ENCODE results near the gene FKBP10. TPM values are rescaled to one million over a fixed set of nuclear protein-coding genes. Genes with fewer than 3 reads are reported as not detected.

Gene FKBP10
- polyA plus RNA-seq (2011; rRNA removed) (109 and 112 TPM in 2 replicates), polyA plus RNA-seq (2017; fragmentation: RNase III; extraction: RNeasy Plus Mini Kit Qiagen cat#74134 plus additional on column Dnase treatment) (109 to 121 TPM (median 119 TPM) in 3 replicates), polyA minus RNA-seq (2011; rRNA and poly(A)+ RNA removed) (95.2 and 115 TPM in 2 replicates)
- 159 and 188 TPM in 2 replicates for polyA plus RNA-seq (2012; cell fraction: cytosol; rRNA removed)
- polyA plus RNA-seq (2012; cell fraction: nucleus; rRNA removed) = 819 and 928 TPM in 2 replicates

GRCh38 chr17:41812381-41813151, at the start of gene FKBP10:
Gene FKBP10, plus strand, starts transcription at chr17:41813004. Its CDS starts 31 bp downstream, at chr17:41813035.
- FAIRE-seq = no peak
- Histone ChIP-seq H3K4me1 (peaks cover 30% of the 10 kb centered on the region), H3K4me3 (peak within 1 kb of the TSS; percentile 79), H3K27ac (peak within 1 kb of the TSS; percentile 96 to 97), H3K9me3 (no peaks in the 10 kb centered on the region), H3K4me2 (peak within 1 kb of the TSS; percentile 97)
- DNase-seq (ENCODE audit: low read depth in 1 of 2, low spot score in 1 of 2) = peak; percentile 88 to 94
- ATAC-seq = peak; percentile 65 to 81
- CTCF ChIA-PET = interaction anchor here (0.7 to 52.0 kb wide), 18 partner anchors 12 to 306 kb away, joined by 3 to 3262 read pairs (median 6); partner anchors contain the start of genes GAST, HAP1 and JUP
- WGBS (ENCODE audit: missing lambda C conversion rate) = 2% methylated on average over 27 of the region's 35 CpGs
- POLR2A ChIA-PET = interaction anchor here (0.6 to 2.8 kb wide), 8 partner anchors 11 to 154 kb away, joined by 3 to 17 read pairs (median 8); partner anchors contain the start of genes EIF1, JUP and KLHL11
- TF ChIP-seq HOXB5 (CRISPR knock-in tag; IDR thresholded peaks at IDR 0.05) = no peak
- TF ChIP-seq CHD2 (IDR thresholded peaks at IDR 0.05; ENCODE audit: low read length, partially characterized antibody) = peak; percentile 67
- TF ChIP-seq E2F6 (IDR thresholded peaks at IDR 0.05; ENCODE audit: borderline replicate concordance, low read depth) = 0 out of 2 replicates have a peak, but pooled peaks have one; percentile 48
- TF ChIP-seq MAX (IDR thresholded peaks at IDR 0.05) = peak; percentile 99
- TF ChIP-seq SMC3 (IDR thresholded peaks at IDR 0.05) = peak; percentile 26; the same call in 1 of the 3 replicates
- 0 out of 2 replicates have a peak, but pooled peaks have one; percentile 48 for TF ChIP-seq KDM1A (IDR thresholded peaks at IDR 0.05; ENCODE audit: low read depth)
- TF ChIP-seq BCL3 (IDR thresholded peaks at IDR 0.05) = 0 out of 3 replicates have a peak, but pooled peaks have one; percentile 43
- no peak for TF ChIP-seq FOSL2 (IDR thresholded peaks at IDR 0.05)
- no peak for TF ChIP-seq FOSL2 (CRISPR knock-in tag; IDR thresholded peaks at IDR 0.05)
- TF ChIP-seq POLR2A (IDR thresholded peaks at IDR 0.05; ENCODE audit: low read length) = peak; percentile 89
- TF ChIP-seq RNF2 (IDR thresholded peaks at IDR 0.05; ENCODE audit: borderline replicate concordance, low read depth) = no peak
- TF ChIP-seq FOXS1 (CRISPR knock-in tag; IDR thresholded peaks at IDR 0.05) = 0 out of 2 replicates have a peak, but pooled peaks have one; percentile 16
- TF ChIP-seq ESRRA (IDR thresholded peaks at IDR 0.05; ENCODE audit: borderline replicate concordance, low read length) = no peak
- peak; percentile 85 for TF ChIP-seq HDAC2 (IDR thresholded peaks at IDR 0.05)
- TF ChIP-seq JUN (IDR thresholded peaks at IDR 0.05) = peak; percentile 39 to 89; a peak in 4 of 5 replicates
- TF ChIP-seq PHF8 (IDR thresholded peaks at IDR 0.05; ENCODE audit: borderline replicate concordance, low read depth) = peak; percentile 62; the same call in 1 of the 2 replicates
- peak; percentile 92 for TF ChIP-seq MYC (IDR thresholded peaks at IDR 0.05; ENCODE audit: borderline replicate concordance, low read length)
- TF ChIP-seq ZC3H11A (IDR thresholded peaks at IDR 0.05) = no peak

- POLR2A ChIA-PET = interaction anchor here (1.7 to 1.8 kb wide), 2 partner anchors 10 to 23 kb away, joined by 4 to 9 read pairs; partner anchors contain the start of gene JUP
- WGBS (ENCODE audit: missing lambda C conversion rate) = 92% methylated on average over 8 of the region's 8 CpGs
- H3K9me3 ChIP-seq = no peaks in the 10 kb centered on the region
- H3K4me1 ChIP-seq = no peaks in the 10 kb centered on the region
- no peak overlapping the region for H3K4me2 ChIP-seq
- CTCF ChIA-PET = interaction anchor here (1.1 to 96.0 kb wide), 3 partner anchors 13 to 67 kb away, joined by 3 to 3262 read pairs (median 3262); partner anchors contain the start of genes FKBP10, GAST, HAP1 and JUP
- no peak for ATAC-seq
- no peak for DNase-seq (ENCODE audit: low read depth in 1 of 2, low spot score in 1 of 2)
- H3K27ac ChIP-seq = no peak overlapping the region
- no peak for FAIRE-seq
- H3K4me3 ChIP-seq = no peak overlapping the region
- peak; percentile 21 for TF ChIP-seq ZFP36 (IDR thresholded peaks at IDR 0.05; ENCODE audit: borderline replicate concordance, partially characterized antibody)
- TF ChIP-seq NPAS2 (CRISPR knock-in tag; IDR thresholded peaks at IDR 0.05; ENCODE audit: borderline replicate concordance) = no peak
Measured at GRCh38 chr17:41763327-41763726, 49.5 kb upstream of the FKBP10 start.

Data from A549 (cell line).